Activated T-cell treated with anti-CD3 and anti-CD28 coated beads, Interleukin-2, amount 50 U/mL, for 72 hours (primary cell): Measurements from ENCODE around the gene SDK1. TPM values are rescaled to one million over a fixed set of nuclear protein-coding genes. Genes with fewer than 3 reads are reported as not detected.

ENCODE experiments used
- ATAC-seq, 2 donors: fragments of 150-1000 bp; cut with Tn5 transposase; replicated peaks in 1 of 2; 2 replicates each; pipeline ENCODE4 v1.10.0; 2021; ENCODE audit warnings: moderate library complexity in 2 of 2, mild to moderate bottlenecking in 1 of 2
- DNase-seq, 2 donors: peaks; one replicate each; pipeline ENCODE4 v3.0.0; 2021 to 2022; ENCODE audit warnings: mixed read lengths in 1 of 2
- H3K27ac Mint-ChIP-seq: one replicate; pipeline ENCODE4 v1.8.0; 2022; ENCODE audit warnings: mild to moderate bottlenecking, moderate library complexity, mixed read lengths
- H3K27me3 Mint-ChIP-seq: one replicate; pipeline ENCODE4 v1.8.0; 2022; ENCODE audit warnings: low read depth, mixed read lengths
- H3K36me3 Mint-ChIP-seq, 2 donors: one replicate each; pipeline ENCODE4 v1.8.0; 2022; ENCODE audit warnings: mixed read lengths in 2 of 2, mild to moderate bottlenecking in 1 of 2; ENCODE audit not compliant: insufficient read depth in 2 of 2
- H3K4me1 Mint-ChIP-seq: one replicate; pipeline ENCODE4 v1.8.0; 2022; ENCODE audit warnings: low read depth, mixed read lengths
- H3K4me3 Mint-ChIP-seq, 2 donors: one replicate each; pipeline ENCODE4 v1.8.0; 2022; ENCODE audit warnings: mild to moderate bottlenecking in 2 of 2, mixed read lengths in 2 of 2, moderate library complexity in 2 of 2
- H3K9me3 Mint-ChIP-seq, 2 donors: one replicate each; pipeline ENCODE4 v1.8.0; 2022; ENCODE audit warnings: mixed read lengths in 2 of 2
- total RNA-seq, 2 donors: library from RNA; stranded (reverse); gene quantifications; one replicate each; pipeline ENCODE4 v1.2.3, GENCODE V29; 2022

The SDK1 gene
- total RNA-seq, 2 donors from 2014 or later, result 6.1 to 6.3 TPM

- ATAC-seq (no peak), DNase-seq (no peak)
- no peaks in the 10 kb centered on the region for H3K4me1 Mint-ChIP-seq
- no peaks in the 10 kb centered on the region for H3K9me3 Mint-ChIP-seq
- no peaks in the 10 kb centered on the region for H3K36me3 Mint-ChIP-seq
- no peak overlapping the region for H3K27ac Mint-ChIP-seq
- no peaks in the 10 kb centered on the region for H3K27me3 Mint-ChIP-seq
- H3K4me3 Mint-ChIP-seq, result no peak overlapping the region
These were observed 919.0 kb downstream of the SDK1 start for GRCh38 chr7:4220011-4220410.

- H3K36me3 Mint-ChIP-seq, result no peaks in the 10 kb centered on the region
These were observed 920.0 kb downstream of the SDK1 start for GRCh38 chr7:4221043-4221442.

GRCh38 chr7:4222676-4223075 is 921.6 kb downstream of the SDK1 start:
- Mint-ChIP-seq H3K27me3 (no peaks in the 10 kb centered on the region), H3K4me1 (no peaks in the 10 kb centered on the region), H3K9me3 (no peaks in the 10 kb centered on the region), H3K27ac (no peak overlapping the region), H3K4me3 (no peak overlapping the region), H3K36me3 (no peaks in the 10 kb centered on the region)
- ATAC-seq (no peak), DNase-seq (no peak)

More at GRCh38 chr7:4221043-4221442, 920.0 kb downstream of the SDK1 start:
- no peak overlapping the region for H3K27ac Mint-ChIP-seq
- no peak overlapping the region for H3K4me3 Mint-ChIP-seq
- DNase-seq (no peak), ATAC-seq (no peak)
- no peaks in the 10 kb centered on the region for H3K4me1 Mint-ChIP-seq
- no peaks in the 10 kb centered on the region for H3K27me3 Mint-ChIP-seq
- no peaks in the 10 kb centered on the region for H3K9me3 Mint-ChIP-seq

- Mint-ChIP-seq H3K36me3 (no peaks in the 10 kb centered on the region), H3K4me3 (no peak overlapping the region), H3K9me3 (no peaks in the 10 kb centered on the region), H3K27ac (no peak overlapping the region), H3K4me1 (no peaks in the 10 kb centered on the region), H3K27me3 (no peaks in the 10 kb centered on the region)
- no peak for DNase-seq
- no peak for ATAC-seq
These were observed 924.3 kb downstream of the SDK1 start for GRCh38 chr7:4225361-4225771.

GRCh38 chr7:4225881-4226523 is 925.0 kb downstream of the SDK1 start:
- DNase-seq, result no peak
- no peaks in the 10 kb centered on the region for H3K9me3 Mint-ChIP-seq
- H3K36me3 Mint-ChIP-seq, result no peaks in the 10 kb centered on the region
- H3K4me1 Mint-ChIP-seq, result no peaks in the 10 kb centered on the region
- H3K4me3 Mint-ChIP-seq, result no peak overlapping the region
- no peaks in the 10 kb centered on the region for H3K27me3 Mint-ChIP-seq
- no peak for ATAC-seq
- H3K27ac Mint-ChIP-seq, result no peak overlapping the region

- no peak overlapping the region for H3K27ac Mint-ChIP-seq
- no peaks in the 10 kb centered on the region for H3K27me3 Mint-ChIP-seq
- no peak overlapping the region for H3K4me3 Mint-ChIP-seq
- H3K9me3 Mint-ChIP-seq, result no peaks in the 10 kb centered on the region
- no peak for ATAC-seq
- no peak for DNase-seq
- H3K36me3 Mint-ChIP-seq, result no peaks in the 10 kb centered on the region
- no peaks in the 10 kb centered on the region for H3K4me1 Mint-ChIP-seq
These were observed 925.5 kb downstream of the SDK1 start for GRCh38 chr7:4226524-4226882.

- DNase-seq (no peak), ATAC-seq (no peak)
- Mint-ChIP-seq H3K4me1 (no peaks in the 10 kb centered on the region), H3K36me3 (no peaks in the 10 kb centered on the region), H3K27ac (no peak overlapping the region), H3K27me3 (no peaks in the 10 kb centered on the region), H3K9me3 (no peaks in the 10 kb centered on the region), H3K4me3 (no peak overlapping the region)
These were observed 926.3 kb downstream of the SDK1 start for GRCh38 chr7:4227105-4228010.

- H3K27me3 Mint-ChIP-seq, result no peaks in the 10 kb centered on the region
- no peak overlapping the region for H3K4me3 Mint-ChIP-seq
- no peak overlapping the region for H3K27ac Mint-ChIP-seq
- no peaks in the 10 kb centered on the region for H3K9me3 Mint-ChIP-seq
- H3K36me3 Mint-ChIP-seq, result no peaks in the 10 kb centered on the region
- DNase-seq (no peak), ATAC-seq (no peak)
- H3K4me1 Mint-ChIP-seq, result no peaks in the 10 kb centered on the region
These were observed 929.3 kb downstream of the SDK1 start for GRCh38 chr7:4230352-4230751.

- DNase-seq (no peak), ATAC-seq (no peak)
- Mint-ChIP-seq H3K4me1 (no peaks in the 10 kb centered on the region), H3K27ac (no peak overlapping the region), H3K27me3 (no peaks in the 10 kb centered on the region), H3K4me3 (no peak overlapping the region), H3K36me3 (no peaks in the 10 kb centered on the region), H3K9me3 (no peaks in the 10 kb centered on the region)
These were observed 932.1 kb downstream of the SDK1 start for GRCh38 chr7:4233146-4233545.

- Mint-ChIP-seq H3K36me3 (no peaks in the 10 kb centered on the region), H3K4me1 (no peaks in the 10 kb centered on the region), H3K4me3 (no peak overlapping the region), H3K27me3 (no peaks in the 10 kb centered on the region), H3K27ac (no peak overlapping the region), H3K9me3 (no peaks in the 10 kb centered on the region)
- ATAC-seq (no peak), DNase-seq (no peak)
These were observed 932.8 kb downstream of the SDK1 start for GRCh38 chr7:4233621-4234497.

GRCh38 chr7:4234498-4234855 is 933.4 kb downstream of the SDK1 start:
- Mint-ChIP-seq H3K27ac (no peak overlapping the region), H3K36me3 (no peaks in the 10 kb centered on the region), H3K4me1 (no peaks in the 10 kb centered on the region), H3K9me3 (no peaks in the 10 kb centered on the region), H3K27me3 (no peaks in the 10 kb centered on the region), H3K4me3 (no peak overlapping the region)
- ATAC-seq, result no peak
- no peak for DNase-seq

GRCh38 chr7:4234886-4235285 is 933.8 kb downstream of the SDK1 start:
- H3K27ac Mint-ChIP-seq, result no peak overlapping the region
- H3K4me1 Mint-ChIP-seq, result no peaks in the 10 kb centered on the region

GRCh38 chr7:4235596-4235995 is 934.5 kb downstream of the SDK1 start:
- DNase-seq (no peak), ATAC-seq (no peak)
- no peaks in the 10 kb centered on the region for H3K27me3 Mint-ChIP-seq
- no peak overlapping the region for H3K4me3 Mint-ChIP-seq
- H3K27ac Mint-ChIP-seq, result no peak overlapping the region
- no peaks in the 10 kb centered on the region for H3K36me3 Mint-ChIP-seq
- H3K9me3 Mint-ChIP-seq, result no peaks in the 10 kb centered on the region
- no peaks in the 10 kb centered on the region for H3K4me1 Mint-ChIP-seq

More at GRCh38 chr7:4234886-4235285, 933.8 kb downstream of the SDK1 start:
- H3K27me3 Mint-ChIP-seq, result no peaks in the 10 kb centered on the region
- ATAC-seq (no peak), DNase-seq (no peak)
- H3K4me3 Mint-ChIP-seq, result no peak overlapping the region
- no peaks in the 10 kb centered on the region for H3K36me3 Mint-ChIP-seq
- H3K9me3 Mint-ChIP-seq, result no peaks in the 10 kb centered on the region
